ENCODE data around the gene SLX4IP. TPM values are rescaled to one million over a fixed set of nuclear protein-coding genes. Genes with fewer than 3 reads are reported as not detected.

Gene SLX4IP
- total RNA-seq, 1 donor from 2014 or later, result 5.3 TPM

DNA sequence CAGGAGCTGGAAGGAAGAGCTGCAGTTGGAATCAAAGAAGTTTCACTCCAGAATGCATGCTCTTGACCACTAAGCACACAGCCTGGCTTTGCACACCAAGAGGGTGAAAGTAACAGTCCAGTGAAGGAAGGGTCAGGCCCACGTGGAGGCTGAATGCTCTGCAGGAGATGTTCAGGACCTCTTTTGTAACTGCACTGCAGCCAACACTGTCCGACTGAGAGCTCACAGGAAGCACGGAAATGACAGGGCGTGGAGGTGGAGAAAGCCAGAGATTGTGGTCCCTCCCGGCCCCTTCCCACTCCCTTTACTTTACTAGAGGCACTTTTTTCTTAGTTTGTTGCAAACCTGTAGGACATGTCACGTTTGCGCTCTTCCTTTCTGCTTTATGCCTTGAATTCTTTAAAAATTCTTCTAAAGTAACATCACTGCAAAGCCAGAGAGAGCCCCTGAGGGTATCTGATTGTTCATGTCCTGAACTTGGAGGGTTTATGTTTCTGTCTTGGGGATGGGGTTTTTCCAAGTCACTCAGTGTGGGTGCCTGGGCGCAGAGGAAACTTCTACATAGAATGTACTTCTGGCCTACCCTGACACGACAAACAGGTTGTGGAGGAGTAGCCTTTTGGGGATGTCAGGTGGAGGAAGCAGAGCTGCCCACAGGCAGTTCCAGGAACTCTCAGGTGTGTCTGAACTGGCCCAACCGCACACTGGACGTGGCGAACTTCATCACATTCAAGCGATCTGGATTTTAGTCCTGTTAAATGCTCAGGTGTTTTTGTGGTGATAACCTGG is 197.8 kb downstream of the SLX4IP start:
- Mint-ChIP-seq H3K4me1 (ENCODE audit: low read depth, unreplicated experiment) (peaks cover 54% of the 10 kb centered on the region), H3K4me3 (ENCODE audit: unreplicated experiment) (no peak overlapping the region), H3K9me3 (ENCODE audit: unreplicated experiment) (no peaks in the 10 kb centered on the region), H3K27me3 (ENCODE audit: low read depth, unreplicated experiment) (no peaks in the 10 kb centered on the region), H3K27ac (ENCODE audit: unreplicated experiment) (peak overlapping the region; percentile 42), H3K36me3 (ENCODE audit: low read depth, unreplicated experiment) (peaks cover 9% of the 10 kb centered on the region)
- FAIRE-seq (no peak), DNase-seq (ENCODE audit: low read depth) (no peak)
- Histone ChIP-seq H3K36me3 (ENCODE audit: insufficient read depth, low read length) (peaks cover 4% of the 10 kb centered on the region), H3K79me2 (ENCODE audit: insufficient read depth, low read length) (no peaks in the 10 kb centered on the region), H3K4me3 (ENCODE audit: insufficient read depth, low read depth, low read length) (no peak overlapping the region), H3K9ac (ENCODE audit: low read length) (no peak overlapping the region), H3K4me1 (ENCODE audit: insufficient read depth, low read length) (peaks cover 29% of the 10 kb centered on the region), H3K4me2 (ENCODE audit: low read length) (no peak overlapping the region), H4K20me1 (ENCODE audit: insufficient read depth, low read length) (peaks cover 12% of the 10 kb centered on the region), H3K27me3 (ENCODE audit: insufficient read depth, low read length) (no peaks in the 10 kb centered on the region), H3K27ac (ENCODE audit: low read depth, low read length) (no peak overlapping the region), H2AFZ (ENCODE audit: low read depth, low read length) (no peak overlapping the region), H3K9me3 (ENCODE audit: insufficient read depth, low read depth, low read length) (no peaks in the 10 kb centered on the region)
- TF ChIP-seq CTCF (IDR thresholded peaks at IDR 0.05; ENCODE audit: insufficient read depth, low read depth, low read length) (no peak), EZH2 (IDR thresholded peaks at IDR 0.05; ENCODE audit: insufficient read depth, low read length) (no peak)

GRCh38 chr20:10633718-10634117 is 198.6 kb downstream of the SLX4IP start:
- H4K20me1 ChIP-seq (ENCODE audit: insufficient read depth, low read length), result peaks cover 12% of the 10 kb centered on the region
- peaks cover 35% of the 10 kb centered on the region for H3K4me1 ChIP-seq (ENCODE audit: insufficient read depth, low read length)
- H3K9ac ChIP-seq (ENCODE audit: low read length), result no peak overlapping the region
- H3K4me2 ChIP-seq (ENCODE audit: low read length), result no peak overlapping the region
- H3K27ac ChIP-seq (ENCODE audit: low read depth, low read length), result no peak overlapping the region
- no peaks in the 10 kb centered on the region for H3K9me3 ChIP-seq (ENCODE audit: insufficient read depth, low read depth, low read length)
- peaks cover 5% of the 10 kb centered on the region for H3K36me3 ChIP-seq (ENCODE audit: insufficient read depth, low read length)
- Mint-ChIP-seq H3K36me3 (ENCODE audit: low read depth, unreplicated experiment) (peaks cover 12% of the 10 kb centered on the region), H3K27me3 (ENCODE audit: low read depth, unreplicated experiment) (no peaks in the 10 kb centered on the region), H3K9me3 (ENCODE audit: unreplicated experiment) (no peaks in the 10 kb centered on the region), H3K4me1 (ENCODE audit: low read depth, unreplicated experiment) (peaks cover 57% of the 10 kb centered on the region), H3K27ac (ENCODE audit: unreplicated experiment) (no peak overlapping the region), H3K4me3 (ENCODE audit: unreplicated experiment) (no peak overlapping the region)
- DNase-seq (ENCODE audit: low read depth), result no peak
- FAIRE-seq, result no peak
- TF ChIP-seq EZH2 (IDR thresholded peaks at IDR 0.05; ENCODE audit: insufficient read depth, low read length) (no peak), CTCF (IDR thresholded peaks at IDR 0.05; ENCODE audit: insufficient read depth, low read depth, low read length) (no peak)
- H3K27me3 ChIP-seq (ENCODE audit: insufficient read depth, low read length), result no peaks in the 10 kb centered on the region
- peaks cover 3% of the 10 kb centered on the region for H3K79me2 ChIP-seq (ENCODE audit: insufficient read depth, low read length)
- H2AFZ ChIP-seq (ENCODE audit: low read depth, low read length), result no peak overlapping the region
- no peak overlapping the region for H3K4me3 ChIP-seq (ENCODE audit: insufficient read depth, low read depth, low read length)

DNA sequence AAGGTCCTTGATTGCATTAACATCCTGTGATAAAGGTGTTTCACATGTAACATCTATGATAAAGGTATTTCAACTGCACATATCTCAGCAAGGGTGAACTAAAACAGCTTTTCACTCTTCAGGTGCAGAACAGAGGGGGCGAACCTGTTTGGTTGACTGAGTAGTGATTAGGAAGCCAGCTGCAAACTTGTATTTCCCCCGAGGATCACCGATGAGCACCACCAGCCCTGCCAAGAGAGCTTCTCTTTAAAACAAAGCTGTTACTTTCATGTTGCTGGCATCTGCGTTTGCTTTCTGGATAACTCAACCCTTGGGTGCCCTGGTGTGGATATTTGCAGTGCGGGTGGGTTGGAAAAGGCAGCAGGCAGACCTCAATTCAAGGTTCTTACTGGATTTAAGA is 199.1 kb downstream of the SLX4IP start:
- H3K9ac ChIP-seq (ENCODE audit: low read length), result no peak overlapping the region
- Mint-ChIP-seq H3K4me3 (ENCODE audit: unreplicated experiment) (no peak overlapping the region), H3K9me3 (ENCODE audit: unreplicated experiment) (no peaks in the 10 kb centered on the region), H3K27ac (ENCODE audit: unreplicated experiment) (peak overlapping the region; percentile 62), H3K4me1 (ENCODE audit: low read depth, unreplicated experiment) (peaks cover 53% of the 10 kb centered on the region), H3K27me3 (ENCODE audit: low read depth, unreplicated experiment) (no peaks in the 10 kb centered on the region), H3K36me3 (ENCODE audit: low read depth, unreplicated experiment) (peaks cover 12% of the 10 kb centered on the region)
- no peak overlapping the region for H3K27ac ChIP-seq (ENCODE audit: low read depth, low read length)
- no peak overlapping the region for H3K4me2 ChIP-seq (ENCODE audit: low read length)
- FAIRE-seq, result no peak
- no peak overlapping the region for H3K4me3 ChIP-seq (ENCODE audit: insufficient read depth, low read depth, low read length)
- peaks cover 39% of the 10 kb centered on the region for H3K4me1 ChIP-seq (ENCODE audit: insufficient read depth, low read length)
- H4K20me1 ChIP-seq (ENCODE audit: insufficient read depth, low read length), result peaks cover 12% of the 10 kb centered on the region
- no peak overlapping the region for H2AFZ ChIP-seq (ENCODE audit: low read depth, low read length)
- DNase-seq (ENCODE audit: low read depth), result no peak
- peaks cover 4% of the 10 kb centered on the region for H3K79me2 ChIP-seq (ENCODE audit: insufficient read depth, low read length)
- no peaks in the 10 kb centered on the region for H3K9me3 ChIP-seq (ENCODE audit: insufficient read depth, low read depth, low read length)
- no peak for TF ChIP-seq CTCF (IDR thresholded peaks at IDR 0.05; ENCODE audit: insufficient read depth, low read depth, low read length)
- no peak for TF ChIP-seq EZH2 (IDR thresholded peaks at IDR 0.05; ENCODE audit: insufficient read depth, low read length)
- no peaks in the 10 kb centered on the region for H3K27me3 ChIP-seq (ENCODE audit: insufficient read depth, low read length)
- H3K36me3 ChIP-seq (ENCODE audit: insufficient read depth, low read length), result peaks cover 9% of the 10 kb centered on the region

Data from astrocyte (in vitro differentiated cells and primary cell).